RWPE2 (cell line): ENCODE data around the gene PDE2A.
"Not testable (repeated sequence)": the region's sequence is repeated elsewhere in the genome, so short reads cannot be mapped to it uniquely, and the experiment has no call there.

Experiments used
- ATAC-seq: fragments of 200-7000 bp; cut with Tn5 transposase; 3 replicates; pipeline ENCODE4 v1.9.1; 2021; ENCODE audit warnings: low read depth
- DNase-seq: peaks from one replicate; pipeline ENCODE4 v3.0.0-alpha.2; 2020; ENCODE audit warnings: low spot score
- H3K27ac ChIP-seq: fragments of 450-650 bp; 2 replicates; pipeline ENCODE4 v1.5.1; 2017; ENCODE audit warnings: mild to moderate bottlenecking; ENCODE audit not compliant: poor library complexity, severe bottlenecking
- H3K27me3 ChIP-seq: fragments of 250-450 bp; sonication (Bioruptor Pico); 2 replicates; pipeline ENCODE4 v1.5.1; 2021; ENCODE audit warnings: mild to moderate bottlenecking, moderate library complexity; ENCODE audit not compliant: insufficient read depth, poor library complexity, severe bottlenecking
- H3K36me3 ChIP-seq: fragments of 250-450 bp; sonication (Bioruptor Pico); 2 replicates; pipeline ENCODE4 v1.5.1; 2020; ENCODE audit warnings: low read depth, mild to moderate bottlenecking, moderate library complexity
- H3K4me1 ChIP-seq: fragments of 250-450 bp; sonication (Bioruptor Pico); 2 replicates; pipeline ENCODE4 v1.5.1; 2021; ENCODE audit warnings: mild to moderate bottlenecking, moderate library complexity; ENCODE audit not compliant: insufficient read depth, poor library complexity, severe bottlenecking
- H3K4me3 ChIP-seq: fragments of 250-450 bp; sonication (Bioruptor Pico); 2 replicates; pipeline ENCODE4 v1.5.1; 2021; ENCODE audit warnings: mild to moderate bottlenecking, moderate library complexity; ENCODE audit not compliant: severe bottlenecking
- H3K9me3 ChIP-seq: fragments of 250-450 bp; sonication (Bioruptor Pico); 2 replicates; pipeline ENCODE4 v1.5.1; 2021; ENCODE audit warnings: mild to moderate bottlenecking, moderate library complexity; ENCODE audit not compliant: severe bottlenecking
- TF ChIP-seq, protein P1 (sequence below): fragments of 450-650 bp; IDR thresholded peaks from one replicate; pipeline ENCODE4 v1.5.1; 2017; ENCODE audit warnings: mild to moderate bottlenecking, moderate library complexity; ENCODE audit not compliant: poor library complexity, severe bottlenecking

PDE2A gene

DNA sequence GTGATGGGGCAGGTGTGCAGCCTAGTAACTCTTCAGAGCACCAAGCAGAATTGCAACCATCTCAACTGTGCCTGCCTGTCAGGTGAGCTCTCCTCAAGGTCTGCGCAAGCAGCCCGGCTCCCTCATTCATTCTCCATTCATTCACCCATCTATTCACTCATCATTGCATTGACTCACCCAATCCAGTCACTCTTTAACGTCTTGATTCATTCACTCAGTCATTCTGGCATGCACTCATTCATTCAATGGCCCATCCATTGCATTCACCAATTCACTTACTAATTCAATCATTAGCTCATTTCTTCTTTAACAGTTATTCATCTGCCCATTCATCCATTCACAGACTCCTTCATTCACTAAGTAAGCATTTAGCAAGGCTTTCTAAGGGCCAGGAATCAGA, 111.8 kb downstream of the PDE2A start:
- H3K27ac ChIP-seq, result no peak overlapping the region
- peaks cover 8% of the 10 kb centered on the region for H3K4me1 ChIP-seq
- H3K27me3 ChIP-seq, result no peaks in the 10 kb centered on the region
- ATAC-seq (no peak), DNase-seq (no peak)
- H3K4me3 ChIP-seq, result no peak overlapping the region
- no peaks in the 10 kb centered on the region for H3K36me3 ChIP-seq
- TF ChIP-seq, protein P1, sequence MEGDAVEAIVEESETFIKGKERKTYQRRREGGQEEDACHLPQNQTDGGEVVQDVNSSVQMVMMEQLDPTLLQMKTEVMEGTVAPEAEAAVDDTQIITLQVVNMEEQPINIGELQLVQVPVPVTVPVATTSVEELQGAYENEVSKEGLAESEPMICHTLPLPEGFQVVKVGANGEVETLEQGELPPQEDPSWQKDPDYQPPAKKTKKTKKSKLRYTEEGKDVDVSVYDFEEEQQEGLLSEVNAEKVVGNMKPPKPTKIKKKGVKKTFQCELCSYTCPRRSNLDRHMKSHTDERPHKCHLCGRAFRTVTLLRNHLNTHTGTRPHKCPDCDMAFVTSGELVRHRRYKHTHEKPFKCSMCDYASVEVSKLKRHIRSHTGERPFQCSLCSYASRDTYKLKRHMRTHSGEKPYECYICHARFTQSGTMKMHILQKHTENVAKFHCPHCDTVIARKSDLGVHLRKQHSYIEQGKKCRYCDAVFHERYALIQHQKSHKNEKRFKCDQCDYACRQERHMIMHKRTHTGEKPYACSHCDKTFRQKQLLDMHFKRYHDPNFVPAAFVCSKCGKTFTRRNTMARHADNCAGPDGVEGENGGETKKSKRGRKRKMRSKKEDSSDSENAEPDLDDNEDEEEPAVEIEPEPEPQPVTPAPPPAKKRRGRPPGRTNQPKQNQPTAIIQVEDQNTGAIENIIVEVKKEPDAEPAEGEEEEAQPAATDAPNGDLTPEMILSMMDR, result no peak
- H3K9me3 ChIP-seq, result no peaks in the 10 kb centered on the region

DNA sequence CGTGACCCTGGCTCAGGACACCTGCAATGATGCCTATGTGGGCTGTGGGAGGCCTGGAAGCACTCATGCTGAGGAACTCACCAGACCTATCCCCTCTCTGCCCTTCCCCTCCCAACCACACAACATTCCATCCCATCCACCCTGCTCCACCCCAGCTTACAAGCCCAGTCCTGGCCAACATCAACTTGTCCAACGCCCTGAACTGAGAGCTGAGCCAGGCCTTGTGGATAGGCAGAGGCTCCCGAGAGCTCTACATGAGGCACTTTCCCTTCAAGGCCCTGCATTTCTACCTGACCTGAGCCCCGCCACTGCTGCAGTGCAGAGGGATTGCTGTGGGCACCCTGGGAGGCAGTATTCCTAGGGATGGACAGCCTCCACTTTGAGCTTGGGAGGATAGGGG, 112.4 kb downstream of the PDE2A start:
- no peaks in the 10 kb centered on the region for H3K27me3 ChIP-seq
- no peak overlapping the region for H3K27ac ChIP-seq
- ATAC-seq, result no peak
- TF ChIP-seq, protein P1, result no peak
- H3K9me3 ChIP-seq, result no peaks in the 10 kb centered on the region
- H3K4me3 ChIP-seq, result no peak overlapping the region
- no peak for DNase-seq
- H3K36me3 ChIP-seq, result no peaks in the 10 kb centered on the region
- peaks cover 5% of the 10 kb centered on the region for H3K4me1 ChIP-seq

DNA sequence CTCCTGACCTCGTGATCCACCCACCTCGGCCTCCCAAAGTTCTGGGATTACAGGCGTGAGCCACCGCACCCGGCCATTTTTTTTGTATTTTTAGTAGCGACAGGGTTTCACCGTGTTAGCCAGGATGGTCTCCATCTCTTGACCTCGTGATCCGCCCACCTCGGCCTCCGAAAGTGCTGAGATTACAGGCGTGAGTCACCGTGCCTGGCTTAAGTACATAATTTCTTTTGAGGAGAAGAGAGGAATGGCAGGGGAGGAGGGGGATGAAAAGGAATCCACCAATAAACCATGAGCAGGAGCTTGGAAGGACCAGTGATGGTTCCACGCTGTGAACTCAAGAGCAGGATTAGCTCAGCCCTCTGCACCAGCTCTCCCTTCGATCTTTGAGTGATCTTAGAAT, 113.4 kb downstream of the PDE2A start:
- H3K36me3 ChIP-seq, result not testable (repeated sequence)

DNA sequence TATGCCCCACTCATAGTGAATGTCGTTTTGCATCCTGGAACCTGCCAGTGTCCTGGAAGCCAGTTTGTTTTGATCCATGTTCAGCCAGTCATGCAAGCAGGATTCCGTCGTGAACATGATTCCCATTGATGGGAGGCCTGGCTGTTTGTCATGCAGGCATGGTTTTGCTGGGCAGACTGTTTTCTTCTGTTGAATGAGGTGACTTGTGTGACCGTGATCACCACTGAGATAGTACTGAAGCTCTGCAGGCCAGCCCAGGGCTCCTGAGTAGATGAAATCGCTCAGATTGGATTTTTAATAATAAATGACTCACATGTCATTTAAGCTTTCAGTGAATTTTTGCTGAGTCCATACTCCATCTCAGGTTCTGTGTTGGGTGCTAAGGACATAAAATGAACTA, 117.8 kb downstream of the PDE2A start:
- ATAC-seq, result no peak
- H3K4me1 ChIP-seq, result peaks cover 5% of the 10 kb centered on the region
- no peaks in the 10 kb centered on the region for H3K9me3 ChIP-seq
- no peak overlapping the region for H3K4me3 ChIP-seq
- no peaks in the 10 kb centered on the region for H3K36me3 ChIP-seq
- H3K27ac ChIP-seq, result no peak overlapping the region
- TF ChIP-seq, protein P1, result no peak
- DNase-seq, result no peak
- H3K27me3 ChIP-seq, result no peaks in the 10 kb centered on the region

More for the DNA sequence above, 113.4 kb downstream of the PDE2A start:
- H3K27me3 ChIP-seq, ATAC-seq, DNase-seq, H3K4me1 ChIP-seq, H3K27ac ChIP-seq, H3K4me3 ChIP-seq, H3K9me3 ChIP-seq: not testable (repeated sequence)

DNA sequence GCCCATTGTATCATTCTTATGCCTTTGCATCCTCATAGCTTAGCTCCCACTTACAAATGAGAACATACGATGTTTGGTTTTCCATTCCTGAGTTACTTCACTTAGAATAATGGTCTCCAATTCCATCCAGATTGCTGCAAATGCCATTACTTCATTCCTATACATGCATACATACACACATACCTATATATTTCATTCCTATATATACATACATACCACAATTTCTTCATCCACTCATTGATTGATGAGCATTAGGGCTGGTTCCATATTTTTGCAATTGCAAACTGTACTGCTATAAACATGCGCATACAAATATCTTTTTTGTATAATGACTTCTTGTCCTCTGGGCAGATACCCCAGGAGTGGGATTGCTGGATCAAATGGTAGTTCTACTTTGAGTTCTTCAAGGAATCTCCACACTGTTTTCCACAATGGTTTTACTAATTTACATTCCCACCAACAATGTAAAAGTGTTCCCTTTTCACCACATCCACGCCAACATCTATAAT, 119.2 kb downstream of the PDE2A start:
- DNase-seq, ATAC-seq, H3K27ac ChIP-seq, H3K27me3 ChIP-seq, H3K4me1 ChIP-seq, H3K9me3 ChIP-seq, H3K36me3 ChIP-seq, H3K4me3 ChIP-seq: not testable (repeated sequence)

DNA sequence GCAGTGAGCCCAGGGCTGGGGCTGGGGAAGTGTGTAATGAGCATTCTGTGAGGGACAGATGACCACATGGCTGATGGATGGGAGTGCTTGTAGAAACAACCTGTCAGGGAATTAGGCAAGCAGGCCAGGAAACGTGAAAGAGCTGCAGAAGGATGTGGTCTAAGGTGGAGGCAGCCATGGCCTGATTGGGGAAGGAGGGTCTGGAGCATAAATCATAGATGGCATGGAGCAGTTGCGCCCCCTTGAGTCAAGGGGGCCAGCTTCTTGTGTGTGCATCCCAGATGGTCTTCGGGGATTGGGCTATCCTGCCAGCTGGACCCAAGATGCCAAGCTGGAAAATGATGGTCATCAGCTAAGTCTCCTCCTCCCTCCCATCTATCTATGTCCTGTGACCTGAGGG, 120.5 kb downstream of the PDE2A start:
- TF ChIP-seq, protein P1, result no peak
- H3K36me3 ChIP-seq, result no peaks in the 10 kb centered on the region
- no peaks in the 10 kb centered on the region for H3K27me3 ChIP-seq
- H3K4me3 ChIP-seq, result no peak overlapping the region
- DNase-seq (no peak), ATAC-seq (no peak)
- no peak overlapping the region for H3K27ac ChIP-seq
- peaks cover 14% of the 10 kb centered on the region for H3K4me1 ChIP-seq
- no peaks in the 10 kb centered on the region for H3K9me3 ChIP-seq
